Umbilical cord (tissue), 2 donors: ENCODE measurements around the gene UBAP1. TPM values are rescaled to one million over a fixed set of nuclear protein-coding genes. Genes with fewer than 3 reads are reported as not detected.
A peak's percentile ranks its signal among the peaks of the same experiment; 100 is the strongest.
"Not testable (repeated sequence)": the region's sequence is repeated elsewhere in the genome, so short reads cannot be mapped to it uniquely, and the experiment has no call there.

ENCODE experiments used
- DNase-seq: peaks from one replicate; pipeline ENCODE4 v3.0.0-alpha.2; 2015; ENCODE audit warnings: low spot score
- total RNA-seq: library from RNA; depleted of rRNA; stranded (reverse); fragments of >200 nt; gene quantifications from one replicate; pipeline ENCODE4 v1.2.3, GENCODE V29; 2014; ENCODE audit warnings: low replicate concordance; ENCODE audit not compliant: insufficient read depth

The UBAP1 gene
- total RNA-seq, 1 donor from 2014 or later: 44.1 TPM

- no peak for DNase-seq
Observed at GRCh38 chr9:34224349-34224748, 45.5 kb downstream of the UBAP1 start.

GRCh38 chr9:34226144-34226760, 47.4 kb downstream of the UBAP1 start:
- DNase-seq: not testable (repeated sequence)

- DNase-seq: no peak
Observed at GRCh38 chr9:34227445-34227844, 48.6 kb downstream of the UBAP1 start.

GRCh38 chr9:34230556-34230955, 51.7 kb downstream of the UBAP1 start:
- no peak for DNase-seq

DNA sequence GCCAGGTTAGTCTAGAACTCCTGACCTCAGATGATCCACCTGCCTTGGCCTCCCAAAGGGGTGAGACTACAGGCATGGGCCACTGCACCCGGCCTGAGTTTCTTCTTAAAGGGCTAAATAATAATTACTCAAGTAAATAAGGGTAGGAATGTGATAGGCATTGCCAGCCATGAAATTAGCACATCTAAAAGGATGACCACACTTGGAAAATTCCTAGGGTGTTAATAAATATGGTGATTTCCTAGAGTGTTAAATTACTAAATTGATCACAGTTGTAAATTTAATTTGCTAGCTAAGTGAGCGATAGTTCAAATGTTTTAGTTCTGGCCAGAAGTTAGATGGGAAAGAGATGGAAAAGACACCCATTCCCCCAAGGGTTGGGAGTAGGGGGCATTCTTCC, 53.4 kb downstream of the UBAP1 start:
- DNase-seq: no peak

- DNase-seq: peak; percentile 44
Observed at GRCh38 chr9:34233672-34234071, 54.8 kb downstream of the UBAP1 start.

DNA sequence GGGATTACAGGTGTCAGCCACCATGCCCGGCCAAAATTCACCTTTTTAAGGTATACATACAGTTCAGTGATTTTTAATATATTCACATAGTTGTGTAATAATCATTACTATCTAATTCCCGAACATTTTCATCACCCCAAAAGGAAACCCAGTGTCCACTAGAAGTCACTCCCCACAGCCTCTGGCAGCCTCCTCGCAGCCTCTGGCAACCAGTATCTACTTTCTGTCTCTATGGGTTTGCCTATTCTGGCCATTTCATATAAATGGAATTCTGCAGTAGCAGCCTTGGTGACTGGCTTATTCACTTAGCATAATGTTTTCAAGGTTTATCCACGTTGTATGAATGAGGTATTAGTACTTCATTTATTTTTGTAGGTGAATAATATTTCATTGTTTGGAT, 59.0 kb downstream of the UBAP1 start:
- no peak for DNase-seq

DNA sequence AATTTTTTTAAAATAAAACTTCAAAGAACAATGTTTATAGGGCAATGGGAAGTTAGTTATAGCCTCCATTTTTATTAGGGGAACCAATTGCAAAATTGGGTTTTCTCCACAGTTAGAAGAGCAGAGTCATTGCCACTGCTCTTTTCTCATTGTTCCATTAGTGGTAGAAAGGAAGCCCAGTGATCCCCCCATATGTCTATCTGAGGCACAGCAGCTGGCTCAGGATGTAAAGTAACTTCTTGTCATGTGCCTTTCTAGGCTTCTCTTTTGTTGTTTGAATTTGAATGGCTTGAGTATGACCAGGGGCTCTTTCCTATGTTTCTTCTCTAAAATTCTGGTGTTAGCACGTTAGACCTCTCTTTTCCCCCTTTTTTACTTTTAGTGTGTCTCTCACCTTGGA, 61.2 kb downstream of the UBAP1 start:
- DNase-seq: no peak

GRCh38 chr9:34242830-34243229, 64.0 kb downstream of the UBAP1 start:
- no peak for DNase-seq

DNA sequence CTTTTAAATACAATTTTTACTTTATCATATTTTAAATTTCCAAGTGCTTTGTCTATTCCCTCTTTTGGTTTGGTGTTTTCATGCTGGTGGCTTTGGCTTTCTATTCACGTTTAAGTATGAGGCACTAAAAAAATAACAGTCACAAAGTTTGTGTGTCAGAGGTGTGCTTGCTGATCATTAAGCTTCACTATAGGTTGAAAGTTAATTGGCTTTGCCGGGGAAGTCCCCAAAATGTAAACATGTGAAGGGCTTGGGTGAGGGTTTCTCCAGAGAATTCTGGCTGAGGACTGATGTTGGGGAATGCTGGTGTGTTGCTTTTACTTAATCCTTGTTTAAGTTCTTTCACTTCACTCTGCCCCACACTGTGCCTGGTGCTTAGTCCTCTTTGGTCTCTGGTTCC, 66.4 kb downstream of the UBAP1 start:
- not testable (repeated sequence) for DNase-seq

- DNase-seq: no peak
Observed at GRCh38 chr9:34246453-34246852, 67.6 kb downstream of the UBAP1 start.

- DNase-seq: not testable (repeated sequence)
Observed at GRCh38 chr9:34247782-34248181, 68.9 kb downstream of the UBAP1 start.

- no peak for DNase-seq
Observed at GRCh38 chr9:34249274-34249673, 70.4 kb downstream of the UBAP1 start.

GRCh38 chr9:34250721-34251120, 71.9 kb downstream of the UBAP1 start:
- DNase-seq: no peak

DNA sequence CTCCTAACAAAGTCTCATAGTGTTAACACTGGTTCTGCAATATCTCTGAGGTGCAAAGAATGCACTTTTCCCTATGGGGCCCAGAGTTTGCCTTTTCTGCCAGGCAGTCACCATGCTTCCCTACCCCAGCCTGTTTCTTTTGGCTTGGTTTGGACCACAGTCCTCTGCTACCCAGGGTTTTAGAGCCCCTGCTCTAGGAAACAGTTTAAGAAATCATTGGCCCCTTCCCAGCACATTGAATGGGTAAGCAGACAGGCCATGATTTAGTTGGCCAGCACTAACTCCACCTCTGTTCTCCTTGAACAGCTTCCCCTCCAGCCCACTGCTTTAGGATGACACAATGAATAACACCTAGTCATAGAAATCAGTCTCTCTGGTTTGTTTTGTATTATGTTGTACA, 73.2 kb downstream of the UBAP1 start:
- DNase-seq: no peak

- DNase-seq: peak; percentile 51
Observed at GRCh38 chr9:34252670-34253459, 74.0 kb downstream of the UBAP1 start.

DNA sequence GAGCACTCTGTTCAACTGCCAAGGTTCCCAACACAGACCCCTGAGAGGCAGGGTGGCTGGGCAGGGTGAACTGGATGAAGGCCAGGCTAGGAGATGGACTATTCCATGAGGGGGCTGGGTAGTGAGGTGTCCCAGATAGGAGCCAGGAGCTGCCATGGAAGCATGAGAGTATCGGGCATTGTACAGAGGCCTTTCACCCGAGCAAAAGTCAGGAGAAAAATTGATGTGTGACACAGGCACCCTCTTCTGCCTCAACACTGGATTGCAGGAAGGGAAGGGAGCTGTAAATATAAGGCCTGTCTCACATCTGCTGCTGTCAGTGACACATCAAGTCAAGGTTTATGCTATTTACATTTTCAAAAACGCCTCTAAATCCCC, 74.6 kb downstream of the UBAP1 start:
- peak; percentile 51 for DNase-seq

DNA sequence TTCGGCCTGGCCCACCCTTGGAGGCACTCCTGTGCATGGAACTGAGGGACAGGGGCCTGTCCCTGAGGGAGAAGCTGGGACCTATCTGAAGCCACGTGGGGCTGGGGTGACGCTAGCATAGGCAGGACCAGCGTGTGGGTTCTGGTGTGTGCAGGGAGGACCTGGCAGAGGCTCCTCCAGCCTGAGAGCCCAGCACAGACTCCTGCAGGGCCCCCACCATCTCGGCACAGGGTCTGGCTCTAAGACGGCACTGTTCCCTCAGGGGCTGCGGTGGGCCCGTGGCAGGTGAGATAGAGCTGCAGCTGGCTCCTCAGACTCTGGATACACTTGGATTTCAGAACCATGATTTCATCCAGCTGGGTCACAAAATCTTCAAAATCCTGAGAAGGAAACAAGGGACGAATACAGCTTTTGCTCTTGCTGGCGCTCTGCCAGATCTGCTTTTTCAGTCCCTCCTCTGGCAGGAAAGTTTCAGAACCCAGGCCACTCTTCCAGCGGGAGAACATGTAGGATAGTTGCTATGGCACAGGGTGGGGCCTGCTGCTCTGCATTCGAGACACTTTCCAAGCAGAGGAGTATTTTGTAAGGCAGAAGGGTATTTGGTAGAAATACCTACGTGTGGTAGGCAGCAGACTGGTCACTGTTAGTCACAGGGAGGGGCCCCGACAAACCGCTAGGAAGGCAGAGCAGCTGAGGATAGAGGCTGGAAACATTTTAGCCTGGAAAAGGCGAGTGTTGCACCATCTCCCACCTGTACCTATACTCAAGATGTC, 75.5 kb downstream of the UBAP1 start:
- peak; percentile 82 for DNase-seq

GRCh38 chr9:34254966-34255825, 76.4 kb downstream of the UBAP1 start:
- DNase-seq: no peak

DNA sequence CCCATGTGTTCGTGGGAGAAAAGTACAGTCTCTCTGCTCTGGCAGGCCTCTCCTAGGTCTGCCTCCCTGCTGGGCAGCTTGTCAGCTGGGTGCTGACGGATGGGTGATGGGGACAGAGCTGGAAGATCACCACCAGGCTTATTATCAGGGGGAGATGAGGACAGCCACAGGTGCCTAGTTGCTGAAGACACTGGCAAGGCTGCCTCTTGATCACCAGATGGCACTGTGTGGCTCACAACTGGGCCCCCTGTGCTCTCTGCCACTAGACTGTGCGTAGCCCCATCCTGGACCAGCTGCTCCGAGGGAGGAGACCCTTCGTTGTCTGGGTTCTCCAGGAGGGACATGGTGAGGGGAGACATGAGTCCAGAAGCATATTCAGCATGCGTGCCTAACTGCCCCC, 77.3 kb downstream of the UBAP1 start:
- DNase-seq: no peak

DNA sequence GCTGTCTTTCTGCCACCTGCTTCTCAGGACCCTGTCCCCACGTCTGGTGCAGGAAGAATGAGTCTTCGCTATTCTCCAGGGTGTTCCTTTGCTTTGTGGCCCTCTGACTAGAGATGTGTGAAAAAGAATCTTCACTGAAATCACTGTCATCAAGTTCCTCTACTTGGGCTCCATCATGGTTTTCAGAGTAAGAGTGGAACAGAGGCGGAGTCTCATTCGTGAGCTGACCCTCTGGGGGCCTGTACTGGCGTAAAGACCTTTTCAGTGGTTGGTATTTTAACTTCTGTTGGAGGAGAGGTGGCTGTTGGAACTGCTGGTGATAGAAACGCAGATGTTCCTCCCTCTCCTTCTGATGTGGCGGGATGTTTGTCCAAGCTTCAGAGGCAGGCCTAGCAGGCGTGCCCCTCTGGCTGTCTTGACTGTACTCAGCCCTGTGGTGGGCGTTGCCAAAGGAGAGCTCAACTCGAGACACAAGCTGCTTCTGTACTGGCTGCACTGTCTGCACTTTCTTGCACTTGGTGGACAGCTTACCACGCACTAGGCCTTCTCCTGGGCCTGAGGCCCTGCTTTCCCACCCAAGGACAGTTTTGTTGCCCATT, 78.2 kb downstream of the UBAP1 start:
- peak; percentile 79 for DNase-seq
